GM21717 (cell line): ENCODE measurements around the gene TWIST2.

Experiments used
- ATAC-seq: cut with Tn5 transposase; IDR thresholded peaks from one replicate; pipeline ENCODE4 v1.9.1; 2021; ENCODE audit warnings: mild to moderate bottlenecking, moderate library complexity; ENCODE audit not compliant: unreplicated experiment

The TWIST2 gene

DNA sequence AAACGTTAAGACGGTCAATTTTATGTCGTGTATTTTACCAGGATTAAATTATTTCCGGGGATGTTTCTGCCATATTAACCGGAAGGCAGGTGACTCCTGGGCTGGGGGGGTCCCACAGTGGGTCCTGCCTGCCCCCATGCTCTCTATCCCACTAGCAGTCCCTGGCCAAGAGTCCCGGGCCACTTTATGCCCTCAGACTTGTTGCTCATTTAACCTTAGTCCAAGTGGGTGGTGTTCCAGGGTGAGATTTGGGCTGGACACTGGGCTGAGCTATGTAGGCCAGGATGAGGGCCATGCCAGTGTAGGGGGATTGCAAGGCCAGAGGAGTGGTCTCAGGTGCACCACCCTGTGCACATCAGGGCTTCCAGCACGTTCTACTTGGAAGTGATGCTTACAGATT, 24.1 kb downstream of the TWIST2 start:
- no peak for ATAC-seq

DNA sequence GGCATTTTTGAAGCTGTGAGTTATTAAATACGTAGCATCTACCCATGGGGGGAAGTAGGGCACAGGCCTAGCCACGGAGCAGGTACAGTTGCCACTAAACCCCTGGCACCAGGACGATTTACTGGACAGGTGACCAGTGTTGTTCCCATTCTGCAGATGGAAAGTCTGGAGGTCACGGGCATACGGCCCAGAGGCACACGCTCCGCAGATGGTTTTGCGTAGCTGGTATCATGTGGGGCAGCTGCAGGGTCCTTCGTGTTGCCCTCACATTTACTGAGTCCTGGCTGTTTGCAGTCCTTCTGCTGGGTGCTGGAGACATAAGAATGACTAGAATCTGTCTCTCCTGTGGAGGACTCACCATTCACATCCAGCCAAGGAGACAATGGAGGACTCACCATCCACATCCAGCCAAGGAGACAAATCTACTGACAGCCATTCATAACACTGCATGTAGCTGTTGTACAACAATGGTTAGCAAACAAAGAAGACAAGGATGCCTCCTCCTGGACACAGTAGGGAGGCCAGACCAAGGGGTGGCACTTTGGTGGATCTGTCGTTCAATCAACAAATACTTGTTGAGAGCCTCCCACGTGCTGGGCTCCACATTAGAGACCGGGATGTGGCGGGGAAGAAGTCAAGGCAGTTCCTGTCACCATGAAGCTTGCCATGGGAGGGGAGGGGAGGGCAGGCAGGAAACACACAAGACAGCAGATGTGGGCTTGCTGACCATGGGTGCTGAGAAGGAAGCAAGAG, 24.9 kb downstream of the TWIST2 start:
- no peak for ATAC-seq

DNA sequence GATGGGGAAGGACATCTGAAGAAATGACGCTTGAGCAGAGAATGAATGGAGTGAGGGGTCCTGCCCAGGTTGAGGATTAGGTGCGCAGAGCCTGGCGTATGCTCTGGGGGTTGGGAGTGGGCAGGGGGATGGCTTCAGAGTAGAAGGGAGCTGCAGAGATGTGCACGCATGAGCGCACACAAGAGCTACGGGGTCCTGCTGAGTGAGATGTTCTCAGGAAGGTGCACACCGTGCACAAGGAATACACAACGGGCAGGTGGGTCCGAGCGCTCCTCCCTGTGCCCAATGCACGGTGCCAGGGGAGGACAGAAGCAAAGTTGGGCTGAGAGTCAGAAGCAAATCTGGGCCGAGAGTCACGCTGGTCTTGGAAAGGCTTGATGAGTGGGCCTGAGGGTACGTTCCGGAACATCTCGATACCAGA, 25.5 kb downstream of the TWIST2 start:
- ATAC-seq = no peak

DNA sequence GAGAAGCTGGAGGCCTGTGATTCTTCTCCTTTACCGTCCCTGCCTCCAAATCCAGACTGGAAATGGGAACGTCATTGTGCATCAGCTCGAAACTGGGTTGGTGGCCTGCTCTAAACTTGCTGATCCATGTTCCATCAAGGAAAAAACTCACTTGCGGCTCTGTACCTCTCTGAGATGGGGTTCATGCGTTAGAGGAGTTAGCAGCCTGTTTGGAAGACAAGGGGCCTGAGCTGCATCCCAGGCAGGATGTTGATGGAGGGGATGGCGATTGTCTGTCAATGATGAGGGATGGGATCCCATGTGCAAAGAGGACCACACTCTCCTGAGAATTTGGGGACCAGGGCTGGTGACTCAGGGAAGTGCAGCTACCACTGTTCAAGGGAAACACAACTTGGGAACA, 26.0 kb downstream of the TWIST2 start:
- ATAC-seq = no peak

DNA sequence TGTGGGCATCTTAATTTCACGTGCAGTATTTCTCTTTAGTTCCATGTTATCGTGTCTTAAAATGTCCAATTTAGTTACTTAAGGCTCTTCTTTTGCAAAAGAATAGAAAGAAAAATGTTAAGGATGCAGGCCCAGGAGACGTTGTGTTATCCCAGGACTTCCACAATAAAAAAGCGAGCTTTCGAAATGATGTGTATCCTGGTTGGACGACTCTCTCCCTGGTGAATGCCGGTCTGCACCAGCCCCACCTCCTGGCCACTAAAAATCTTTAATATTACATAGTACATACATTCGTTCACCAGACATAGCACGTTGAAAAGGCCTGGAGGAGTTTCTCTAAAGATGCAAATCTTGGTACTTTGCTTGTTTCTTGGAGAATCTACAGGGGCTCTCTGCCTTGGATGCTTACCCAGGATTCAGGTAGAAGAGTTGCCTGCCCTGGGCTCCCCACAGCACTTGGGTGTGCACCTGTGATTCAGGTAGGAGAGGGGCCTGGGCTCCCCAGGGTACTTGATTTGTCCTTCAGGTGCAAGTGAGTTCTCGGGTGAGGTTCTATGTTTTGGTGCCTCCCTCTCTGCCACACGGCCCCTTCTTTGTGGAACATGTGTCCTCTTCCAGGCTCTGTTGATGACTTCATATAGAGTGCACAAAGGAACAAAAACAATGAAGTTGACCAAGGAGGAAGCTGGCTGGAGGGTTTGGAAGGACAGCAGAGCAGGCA, 26.6 kb downstream of the TWIST2 start:
- ATAC-seq = no peak

DNA sequence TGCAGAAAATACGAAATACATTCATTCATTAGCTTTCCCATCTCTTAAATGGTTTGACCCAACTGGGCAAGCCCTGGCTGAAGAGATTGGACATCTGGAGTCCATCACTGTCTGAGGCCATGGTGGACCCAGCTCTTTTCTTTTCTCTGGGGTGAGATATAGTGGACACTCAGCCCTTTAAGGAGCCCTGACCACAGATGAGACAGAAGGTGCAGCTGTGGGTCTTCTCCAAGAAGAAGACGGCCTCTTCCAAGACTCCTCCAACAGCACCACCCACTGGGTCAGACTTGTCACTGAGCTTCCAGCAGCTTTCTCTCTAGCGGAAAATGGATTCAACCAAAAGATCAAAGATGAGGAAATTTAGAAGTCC, 27.2 kb downstream of the TWIST2 start:
- no peak for ATAC-seq

DNA sequence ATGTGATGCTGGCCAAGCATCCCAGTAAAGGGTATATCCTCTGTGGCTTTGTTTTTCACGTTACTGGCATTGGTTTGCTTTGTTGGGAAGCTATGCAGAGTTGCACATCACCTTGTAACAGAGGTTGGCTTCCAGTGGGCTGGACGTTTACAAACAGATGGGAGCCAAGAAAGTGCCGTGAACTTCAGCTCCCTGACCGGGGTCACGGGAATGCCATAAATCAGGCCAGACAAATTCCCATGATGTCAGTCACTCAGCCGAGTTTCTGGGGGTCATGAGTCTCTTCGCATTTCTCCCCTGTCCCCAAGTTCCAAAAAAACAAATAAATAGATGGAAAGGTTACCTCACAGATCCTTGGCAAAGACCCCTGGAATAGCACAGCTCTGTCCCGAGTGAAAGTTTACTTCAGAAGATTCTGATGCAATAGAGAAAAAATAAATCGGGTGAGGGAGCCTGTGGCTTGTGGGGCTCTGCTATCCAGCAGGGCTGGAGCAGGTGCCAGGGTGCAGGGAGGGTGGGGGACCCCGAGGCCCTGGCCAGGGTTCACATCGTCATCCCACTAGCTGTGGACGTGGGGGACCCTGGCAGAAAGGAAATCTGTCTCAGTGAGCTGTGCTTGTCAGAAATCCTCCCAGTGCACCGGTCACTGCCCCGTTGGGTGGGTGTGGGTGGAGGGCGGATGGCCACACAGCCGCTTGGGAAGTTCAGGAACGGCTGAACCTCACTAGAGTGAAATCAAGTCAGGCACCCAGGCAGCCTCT, 27.8 kb downstream of the TWIST2 start:
- ATAC-seq = no peak

DNA sequence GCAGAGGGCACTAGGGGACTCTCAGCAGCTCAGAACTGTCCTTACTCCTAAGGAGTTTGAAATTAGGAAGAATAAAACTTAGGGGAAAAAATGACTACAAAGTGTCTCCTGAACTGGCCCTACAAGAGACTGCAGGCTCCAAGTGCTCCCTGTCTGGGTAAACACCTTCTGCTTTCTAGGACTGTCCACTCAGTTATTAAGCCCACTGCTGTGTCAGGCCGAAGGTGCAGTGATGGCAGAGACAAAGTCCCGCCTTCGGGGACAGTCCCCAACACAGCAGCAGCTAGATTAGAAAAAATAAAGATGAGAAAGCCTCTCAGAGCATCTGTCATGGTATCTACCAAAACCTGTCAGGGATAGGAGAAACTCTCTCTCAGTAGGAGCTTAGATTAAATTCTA, 28.3 kb downstream of the TWIST2 start:
- no peak for ATAC-seq

DNA sequence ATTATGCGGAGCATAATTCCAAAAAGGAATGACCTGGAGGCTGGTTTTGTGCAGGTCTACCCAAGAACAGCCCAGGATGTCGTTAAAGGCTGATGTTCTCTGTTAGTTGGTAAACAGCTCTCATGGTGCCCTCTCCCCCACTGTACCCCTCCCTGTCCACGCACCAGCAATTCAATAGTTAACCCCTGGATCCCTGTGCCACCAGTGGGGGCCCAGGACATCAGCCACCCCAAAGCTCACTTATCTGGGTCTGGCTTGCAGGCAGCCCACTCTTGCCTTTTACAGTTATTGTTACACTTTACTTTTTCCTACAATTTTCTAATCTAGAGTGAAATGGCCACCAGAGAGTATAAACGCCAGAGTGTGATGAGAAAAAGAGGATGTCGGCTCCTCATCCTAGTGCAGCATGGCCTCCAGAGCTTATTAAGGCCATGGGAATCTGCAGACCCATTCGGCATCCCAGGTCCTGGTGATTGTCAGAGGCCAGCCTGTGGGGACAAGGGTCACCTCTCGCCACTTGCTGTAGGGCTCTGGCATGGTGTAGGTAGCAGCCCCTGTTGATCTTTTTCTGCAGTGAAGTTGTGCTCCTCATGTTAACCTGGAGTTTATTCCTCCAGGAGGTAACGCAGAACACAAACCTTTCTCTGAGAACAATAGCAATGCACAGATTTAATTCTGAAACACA, 30.3 kb downstream of the TWIST2 start:
- no peak for ATAC-seq

DNA sequence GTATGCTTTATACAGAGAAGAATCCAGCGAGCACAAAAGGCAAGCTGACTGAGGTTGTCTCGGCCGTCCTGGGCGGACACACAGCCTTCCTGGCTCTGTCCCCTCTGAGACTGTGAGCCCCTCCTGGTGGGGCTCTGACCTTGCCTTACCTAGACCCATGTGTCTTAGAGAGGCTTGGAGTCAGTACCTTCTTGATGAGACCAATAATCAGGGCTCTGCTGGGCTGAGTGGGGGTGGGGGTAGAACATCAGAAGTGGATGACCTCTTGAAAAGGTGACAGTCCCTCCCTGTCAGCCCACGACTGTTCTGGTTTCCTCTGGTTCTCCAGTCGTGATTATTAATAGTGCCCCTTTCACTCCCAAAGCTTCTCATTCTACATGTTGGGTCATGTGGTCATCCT, 31.2 kb downstream of the TWIST2 start:
- no peak for ATAC-seq

DNA sequence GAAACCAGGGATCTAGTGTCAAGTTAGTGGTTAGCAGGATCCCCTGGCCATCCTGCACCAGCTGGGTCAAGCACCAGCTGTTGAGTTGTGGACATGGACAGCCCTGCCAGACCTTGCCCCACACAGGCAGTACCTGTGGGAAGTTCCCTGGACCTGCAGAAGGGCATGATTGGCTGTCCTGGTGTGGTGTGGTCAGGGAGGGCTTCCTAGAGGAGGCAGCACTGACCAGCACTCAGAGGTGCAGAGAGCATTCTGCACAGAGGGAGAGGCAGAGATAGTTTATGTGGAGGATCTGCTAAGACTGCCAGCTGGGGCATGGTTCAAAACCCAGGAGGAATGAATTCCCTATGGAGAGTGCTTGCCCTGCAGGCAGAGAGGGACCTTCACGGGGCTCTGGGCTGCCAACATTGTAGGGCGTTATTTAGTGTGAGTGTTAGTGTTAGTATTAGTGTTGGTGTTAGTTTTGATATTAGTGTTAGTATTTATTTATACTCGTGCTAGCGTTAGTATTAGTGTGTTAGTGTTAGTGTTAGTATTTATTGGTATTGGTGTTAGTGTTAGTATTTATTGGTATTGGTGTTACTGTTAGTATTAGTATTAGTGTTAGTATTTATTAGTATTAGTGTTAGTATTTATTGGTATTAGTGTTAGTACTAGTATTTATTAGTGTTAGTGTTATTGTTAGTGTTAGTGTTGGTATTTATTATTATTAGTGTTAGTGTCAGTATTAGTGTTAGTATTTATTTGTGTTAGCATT, 31.9 kb downstream of the TWIST2 start:
- ATAC-seq = no peak

DNA sequence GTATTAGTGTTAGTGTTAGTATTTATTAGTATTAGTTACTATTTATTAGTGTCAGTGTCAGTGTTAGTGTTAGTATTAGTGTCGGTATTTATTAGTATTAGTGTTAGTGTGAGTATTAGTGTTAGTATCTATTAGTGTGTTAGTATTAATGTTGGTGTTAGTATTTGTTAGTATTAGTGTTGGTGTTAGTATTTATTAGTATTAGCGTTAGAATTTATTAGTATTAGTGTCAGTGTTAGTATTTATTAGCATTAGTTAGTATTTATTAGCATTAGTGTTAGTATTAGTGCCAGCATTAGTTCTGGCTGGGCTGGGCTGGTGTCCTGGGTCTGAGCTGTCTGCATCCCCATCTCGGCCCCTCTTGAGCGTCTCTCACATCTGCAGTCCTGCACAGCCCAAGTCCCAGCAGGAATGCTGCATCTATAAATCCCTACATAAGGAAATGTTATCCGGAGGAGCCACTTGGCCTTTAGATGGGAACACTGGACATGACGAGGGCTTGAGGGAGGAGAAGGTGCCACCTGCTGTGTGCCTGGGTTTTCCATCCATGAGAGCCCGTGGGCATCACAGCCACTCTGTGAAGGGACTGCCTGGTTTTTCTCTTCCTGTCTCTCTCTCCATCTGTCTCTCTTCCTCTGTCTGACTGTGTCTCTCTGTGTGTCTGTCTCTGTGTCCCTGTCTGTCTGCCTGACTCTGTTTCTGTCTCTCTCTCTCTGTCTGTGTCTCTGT, 33.6 kb downstream of the TWIST2 start:
- no peak for ATAC-seq

DNA sequence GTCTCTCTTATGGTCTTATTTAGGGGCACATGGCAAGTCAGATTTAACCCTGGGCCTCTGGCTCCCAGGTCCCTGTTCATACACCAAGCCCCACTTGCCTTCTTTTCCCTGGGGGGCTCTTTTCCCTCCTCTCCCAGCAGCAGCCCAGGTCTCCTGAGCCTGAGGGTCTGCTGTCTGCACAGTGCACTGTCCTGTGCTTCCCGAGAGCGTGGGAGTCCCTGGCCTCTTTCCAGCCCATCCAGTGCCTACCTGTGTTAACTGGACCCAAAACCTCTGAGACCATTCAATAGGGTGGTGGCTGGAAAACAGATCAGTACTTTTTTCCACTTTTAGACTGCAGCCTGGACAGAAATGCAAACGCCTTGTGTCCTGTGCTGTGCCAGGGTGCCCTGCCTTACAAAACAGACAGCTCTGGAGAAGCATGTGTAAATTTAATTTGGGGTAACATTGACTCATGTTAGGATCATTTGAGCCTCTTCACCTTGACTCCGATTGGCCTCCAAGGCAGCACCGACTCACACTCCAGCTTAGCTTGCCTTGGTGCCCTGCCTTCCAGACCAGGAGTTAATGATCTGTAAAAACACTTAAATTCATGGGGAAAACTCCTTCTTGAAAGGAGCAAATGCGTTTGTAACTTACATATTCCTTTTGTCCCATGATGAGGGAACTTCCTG, 34.3 kb downstream of the TWIST2 start:
- ATAC-seq = no peak

DNA sequence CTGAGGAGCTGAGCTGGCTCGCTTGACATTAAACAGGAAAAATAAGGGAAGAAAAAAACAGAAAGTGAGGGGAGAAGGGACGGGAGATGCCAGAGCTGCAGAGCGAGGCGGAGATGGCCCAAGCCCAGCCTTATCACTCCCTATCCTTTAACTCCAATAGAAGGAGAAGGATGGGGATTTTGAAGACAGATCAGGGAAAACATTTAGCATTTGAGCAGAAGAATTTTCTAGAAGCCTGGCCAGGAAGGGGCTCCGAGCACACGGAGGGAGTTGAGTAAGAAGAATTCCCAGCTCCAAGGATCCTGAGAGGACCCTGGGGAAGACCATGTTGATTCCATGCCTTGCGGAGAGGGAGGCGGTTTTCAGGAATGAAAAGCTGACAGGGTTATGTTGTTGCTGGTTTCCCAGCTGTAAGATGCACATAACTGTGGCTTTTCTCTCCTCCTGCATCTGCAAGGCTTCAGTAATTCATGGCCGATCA, 35.6 kb downstream of the TWIST2 start:
- no peak for ATAC-seq

DNA sequence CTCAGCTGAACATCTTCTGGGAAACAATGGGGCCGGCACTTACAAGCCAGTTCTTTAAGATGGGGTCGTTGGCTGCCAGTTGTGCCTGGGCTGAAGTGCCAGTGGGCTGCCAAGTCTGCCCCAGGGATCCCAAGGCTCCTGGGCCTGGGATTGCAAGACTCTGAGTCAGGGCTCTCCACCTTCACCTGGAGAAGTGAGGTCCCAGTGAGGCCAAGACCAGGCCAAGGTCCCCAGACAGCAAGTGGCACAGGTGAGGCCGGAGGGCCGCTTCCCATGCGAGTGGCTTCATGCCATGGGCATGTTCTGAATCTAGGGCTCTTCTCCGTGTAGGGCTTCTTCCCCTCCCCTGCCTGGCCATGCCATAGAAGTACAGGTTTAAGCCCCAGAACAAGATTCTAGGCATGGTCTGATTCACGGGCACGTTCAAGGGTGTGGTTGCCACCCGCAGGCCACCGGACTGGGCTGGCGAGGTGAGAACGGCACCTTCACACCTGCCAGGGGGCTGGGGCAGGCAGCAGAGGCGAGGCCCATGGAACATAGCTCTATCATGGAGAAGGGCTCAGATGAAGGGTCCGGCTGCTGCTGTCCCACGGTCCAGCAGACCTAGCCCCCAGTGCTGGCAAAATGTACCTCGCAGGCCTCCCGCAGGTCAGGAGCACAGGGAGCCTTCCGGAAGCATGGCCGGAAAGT, 36.4 kb downstream of the TWIST2 start:
- ATAC-seq = no peak

DNA sequence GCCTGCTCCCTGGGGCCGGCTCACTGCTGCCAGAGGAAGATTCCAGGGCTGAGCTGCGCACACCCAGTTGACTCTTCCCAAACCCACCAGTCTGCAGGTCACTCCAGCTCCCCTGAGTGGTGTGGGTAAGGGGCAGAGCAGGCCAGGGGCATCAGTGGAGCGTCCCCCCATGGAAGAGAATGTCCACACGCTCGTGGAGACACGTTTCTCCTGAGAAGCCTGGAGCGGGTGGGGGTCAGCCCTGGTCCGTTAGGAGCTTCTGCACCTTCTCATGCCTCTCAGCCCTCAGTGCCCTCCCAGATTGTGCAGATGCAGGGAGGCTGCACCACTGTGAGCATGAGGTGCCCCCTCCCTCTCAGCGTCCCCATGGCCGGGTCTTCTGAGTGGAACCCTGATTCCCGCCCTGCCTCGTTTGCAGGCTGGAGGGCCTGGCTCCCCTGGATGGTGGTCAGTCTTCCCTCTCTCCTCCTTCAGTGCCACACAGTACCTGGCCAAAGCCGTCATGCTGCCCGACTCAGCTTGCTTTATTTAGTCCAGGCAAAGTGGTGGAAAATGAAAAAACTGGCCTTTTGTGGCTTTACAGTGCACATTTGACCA, 37.0 kb downstream of the TWIST2 start:
- ATAC-seq = no peak

DNA sequence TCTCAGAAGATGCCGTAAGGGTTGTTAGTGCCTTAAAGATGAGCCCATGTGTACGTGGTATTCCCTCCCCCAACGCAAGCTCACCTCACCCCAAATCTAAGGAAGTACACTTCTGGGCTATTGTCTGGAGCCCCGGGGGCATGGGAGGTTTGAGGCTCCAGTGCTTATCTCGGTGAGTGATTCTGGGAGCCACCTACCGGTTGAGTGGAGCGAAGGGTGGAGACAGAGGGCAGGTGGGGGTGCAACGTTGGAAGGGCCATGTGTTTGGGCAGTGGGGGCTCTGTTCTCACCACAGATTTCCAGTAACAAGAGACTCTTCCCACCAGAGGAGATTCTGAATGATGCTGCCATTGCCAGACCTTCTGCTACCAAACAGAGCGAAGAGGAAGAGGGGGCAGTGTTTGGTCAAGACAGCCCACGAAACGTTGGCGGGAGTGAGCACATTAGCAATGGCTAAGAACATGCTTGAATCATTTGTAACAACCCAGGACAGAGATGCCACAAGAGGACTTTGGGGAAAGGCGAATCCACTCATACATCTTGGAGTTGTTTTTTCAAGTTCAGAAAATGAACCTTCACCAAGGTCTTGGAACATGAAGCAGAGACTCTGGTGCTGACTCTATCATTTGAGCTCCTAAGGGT, 38.7 kb downstream of the TWIST2 start:
- no peak for ATAC-seq

DNA sequence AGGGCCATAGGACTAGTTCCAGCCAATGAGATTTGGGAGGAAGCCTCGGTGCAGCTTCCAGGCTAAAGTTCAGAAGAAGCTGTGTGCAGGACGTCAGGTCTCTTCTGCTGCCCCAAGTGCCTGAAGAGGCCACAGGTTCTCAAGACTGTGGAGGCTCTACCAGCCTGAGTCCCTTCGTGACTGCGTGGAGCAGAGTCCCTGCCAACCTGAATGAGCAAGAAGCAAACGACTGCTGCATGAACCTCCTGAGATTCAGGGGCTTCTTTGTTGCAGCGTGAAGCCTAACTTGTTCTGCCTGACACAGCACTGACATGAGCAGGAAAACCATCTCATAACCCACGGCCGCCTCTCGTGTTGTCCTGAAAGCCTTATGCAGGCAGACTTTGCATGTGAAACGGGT, 39.7 kb downstream of the TWIST2 start:
- no peak for ATAC-seq
